GM19328 (cell line): ENCODE results near the gene ANKRD22.

ENCODE experiments used
- ATAC-seq: cut with Tn5 transposase; IDR thresholded peaks from one replicate; pipeline ENCODE4 v1.9.1; 2021; ENCODE audit warnings: mild to moderate bottlenecking, moderate library complexity; ENCODE audit not compliant: unreplicated experiment

ANKRD22 gene

GRCh38 chr10:88879534-88880281, 28.1 kb upstream of the ANKRD22 start, which contains the start of gene STAMBPL1:
Gene STAMBPL1 (plus strand): TSS chr10:88880245. CDS start chr10:88901709, 21,464 bp downstream.
- ATAC-seq: peak; percentile 58

GRCh38 chr10:88877298-88877697, 25.7 kb upstream of the ANKRD22 start:
- ATAC-seq: no peak

GRCh38 chr10:88875081-88875480, 23.4 kb upstream of the ANKRD22 start:
- no peak for ATAC-seq

- ATAC-seq: no peak
Measured at GRCh38 chr10:88874281-88874680, 22.6 kb upstream of the ANKRD22 start.

DNA sequence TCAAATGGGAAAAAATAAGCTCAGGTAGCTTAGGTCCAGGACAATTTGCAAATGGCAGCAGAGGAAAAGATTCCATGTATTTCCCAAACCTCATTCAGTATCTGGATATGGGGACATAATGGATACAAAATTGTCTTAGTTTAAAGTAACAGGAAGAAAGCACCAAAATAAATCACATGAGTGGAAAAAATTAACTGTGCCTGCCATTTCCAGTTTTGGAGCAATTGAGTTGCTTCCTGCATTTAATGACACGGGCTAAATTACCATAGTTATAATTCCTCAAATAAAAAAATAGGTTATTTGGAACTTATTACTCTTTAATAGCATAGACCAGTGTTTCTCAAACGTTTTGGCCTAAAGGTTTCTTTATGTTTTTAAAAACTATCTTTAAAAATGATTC, 22.1 kb upstream of the ANKRD22 start:
- ATAC-seq: no peak

DNA sequence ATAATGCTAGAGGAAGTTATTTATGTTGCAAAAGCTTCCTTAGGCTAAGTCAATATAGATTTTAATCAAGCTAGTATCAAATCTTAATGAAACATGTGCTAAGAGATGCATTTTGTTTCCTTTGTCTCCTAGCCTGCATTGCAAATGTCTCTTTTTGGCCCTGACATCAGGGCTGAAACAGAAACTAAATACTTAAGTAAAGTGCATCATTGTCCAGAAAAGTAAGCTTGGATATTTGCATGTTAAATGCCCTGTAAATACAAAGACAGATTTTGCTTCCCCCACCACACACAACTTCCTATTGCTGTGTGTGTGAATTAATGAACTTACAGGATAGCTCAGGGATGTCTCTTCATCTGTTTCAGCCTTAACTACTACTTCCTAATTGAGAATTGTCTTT, 18.4 kb upstream of the ANKRD22 start:
- ATAC-seq: no peak

GRCh38 chr10:88866454-88866853, 14.8 kb upstream of the ANKRD22 start:
- ATAC-seq: no peak

GRCh38 chr10:88865281-88865876, 13.7 kb upstream of the ANKRD22 start:
- ATAC-seq: no peak

DNA sequence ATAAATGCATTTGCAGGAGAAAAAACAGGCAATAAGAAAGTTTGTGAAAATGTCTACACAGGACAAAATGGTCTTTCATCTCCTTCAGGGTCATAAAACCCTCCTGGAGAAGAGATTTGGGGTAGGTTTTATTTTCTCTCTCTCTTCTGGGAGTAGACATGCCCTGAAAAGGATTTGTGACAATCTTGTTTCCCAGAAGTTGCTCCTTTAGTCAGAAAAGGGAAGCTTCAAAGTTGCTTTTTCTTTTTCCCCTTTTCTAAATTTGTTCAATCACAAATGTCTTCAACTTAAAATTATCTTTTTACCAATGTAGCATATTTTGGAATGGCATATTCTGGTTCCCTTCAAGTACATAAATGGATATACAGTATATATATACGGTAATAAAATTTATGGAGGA, 9.4 kb upstream of the ANKRD22 start:
- ATAC-seq: no peak

DNA sequence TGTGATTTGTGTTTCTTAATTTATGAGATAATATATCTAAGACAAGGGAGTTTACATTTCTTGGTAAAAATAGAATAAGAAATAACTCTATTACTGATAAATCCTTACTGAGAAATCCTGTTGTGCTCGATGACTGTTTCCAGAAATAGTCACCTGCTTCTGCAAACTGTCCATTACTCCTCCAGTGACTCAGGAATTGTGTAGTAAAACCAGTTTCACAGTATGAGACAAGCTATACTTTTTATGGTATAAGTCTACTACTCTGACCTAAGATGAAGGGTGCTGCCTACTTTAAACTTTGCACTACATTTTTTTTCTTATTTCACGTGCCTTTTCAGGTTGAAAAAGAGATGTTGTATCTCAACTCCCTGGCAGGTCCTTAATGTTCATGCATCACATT, 6.8 kb upstream of the ANKRD22 start:
- ATAC-seq: no peak

- no peak for ATAC-seq
Measured at GRCh38 chr10:88857831-88858230, 6.2 kb upstream of the ANKRD22 start.

DNA sequence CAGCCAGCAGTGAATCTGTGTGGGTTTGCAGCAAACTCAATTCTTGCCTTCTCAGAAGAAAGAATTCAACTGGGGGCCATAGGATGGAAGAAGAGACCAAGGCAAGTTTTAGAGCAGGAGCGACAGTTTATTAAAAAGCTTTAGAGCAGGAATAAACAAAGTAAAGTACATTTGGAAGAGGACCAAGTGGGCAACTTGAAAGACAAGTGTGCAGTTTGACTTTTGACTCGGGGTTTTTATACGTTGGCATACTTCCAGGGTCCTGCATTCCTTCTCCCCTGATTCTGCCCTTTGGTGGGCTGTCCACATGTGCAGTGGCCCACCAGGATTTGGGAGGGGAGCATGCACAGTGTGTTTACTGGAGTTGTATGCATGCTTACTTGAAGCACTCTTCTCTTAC, 3.0 kb upstream of the ANKRD22 start:
- ATAC-seq: no peak

DNA sequence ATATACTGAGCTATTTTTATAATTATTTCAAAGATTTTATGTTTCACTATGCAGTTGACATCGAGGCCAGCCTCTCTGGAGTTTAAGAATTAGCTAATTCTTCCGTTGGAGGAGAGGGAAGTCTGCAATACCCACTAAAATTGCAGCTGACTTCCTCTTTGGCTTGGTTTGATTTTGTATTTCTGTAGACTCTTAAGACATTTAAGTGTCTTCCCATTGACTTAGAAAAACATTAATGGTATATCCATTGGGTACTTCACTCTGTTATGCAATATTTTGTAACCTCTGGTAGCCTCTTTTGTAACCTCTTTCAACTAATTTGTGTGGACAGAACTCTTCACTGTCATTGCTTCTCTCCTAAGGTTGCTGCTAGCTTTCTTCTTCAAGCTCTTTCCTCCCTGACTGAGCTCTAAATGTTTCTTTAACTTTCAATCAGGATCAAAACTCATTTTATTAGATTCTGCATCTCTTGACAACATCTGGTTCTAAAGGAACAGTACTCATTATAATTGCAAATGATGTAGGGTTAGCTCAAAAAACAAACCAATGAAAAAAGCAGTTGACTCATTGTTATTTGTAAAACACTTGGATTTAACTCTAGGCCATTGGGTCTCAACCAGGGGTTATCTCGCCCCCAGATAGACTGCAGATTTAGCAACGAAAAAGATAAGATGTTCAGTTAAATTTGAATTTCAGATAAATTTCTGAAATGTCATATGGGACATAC, 1.7 kb upstream of the ANKRD22 start:
- ATAC-seq: no peak

DNA sequence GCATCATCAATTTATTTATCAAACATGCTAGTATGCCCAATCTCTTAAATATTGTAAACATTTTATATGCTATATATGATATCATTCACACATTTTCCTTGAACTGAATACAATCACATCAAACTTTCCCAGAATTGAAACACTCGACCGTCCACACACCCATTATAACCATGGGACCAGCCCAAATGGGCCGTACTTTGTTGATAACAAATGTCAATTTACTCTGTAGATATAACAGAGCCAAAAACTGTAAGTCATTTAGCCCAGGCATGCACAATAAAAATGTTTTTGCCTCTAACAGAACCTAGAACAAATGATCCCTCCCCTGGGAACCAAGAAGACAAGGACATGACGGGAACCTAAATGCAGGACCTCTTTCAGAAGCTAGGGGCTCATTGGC, 683 bp upstream of the ANKRD22 start:
- no peak for ATAC-seq

DNA sequence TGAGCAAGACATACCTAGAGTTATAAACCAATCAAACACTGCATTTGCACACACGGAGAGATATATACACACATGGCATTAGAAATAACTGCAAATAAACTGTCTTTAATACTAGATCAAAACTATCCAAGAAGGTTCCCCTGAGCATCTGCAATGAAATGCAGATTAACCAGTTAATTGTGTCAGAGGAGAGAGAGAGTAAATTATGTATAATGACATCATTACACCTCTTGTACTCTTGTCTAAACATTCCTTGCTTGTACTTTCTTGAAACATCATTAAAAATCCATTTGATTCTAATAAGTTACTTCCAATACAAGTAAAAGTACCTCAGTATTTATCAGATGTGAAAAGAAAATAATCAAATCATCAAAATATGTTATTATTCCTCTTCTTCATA, 932 bp downstream of the ANKRD22 start:
- ATAC-seq: no peak

DNA sequence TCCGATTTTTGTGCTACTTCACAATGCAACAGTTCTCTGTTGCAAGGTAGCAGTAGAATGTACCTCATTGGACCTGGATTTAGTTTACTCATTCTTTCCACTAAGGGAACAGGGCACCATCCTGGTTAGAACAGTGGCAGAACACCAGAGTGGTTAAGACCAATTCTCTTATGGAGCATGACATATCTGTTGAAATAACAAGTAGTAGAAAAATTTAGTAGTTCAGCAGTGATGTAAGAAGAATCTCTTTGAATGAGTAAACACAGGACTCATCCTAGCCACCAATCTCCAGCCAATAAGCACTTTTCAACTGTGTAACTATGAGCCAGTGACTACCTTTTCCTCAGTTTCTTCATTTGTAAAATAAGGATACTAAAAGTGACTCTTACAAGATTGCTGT, 2.4 kb downstream of the ANKRD22 start:
- ATAC-seq: no peak

DNA sequence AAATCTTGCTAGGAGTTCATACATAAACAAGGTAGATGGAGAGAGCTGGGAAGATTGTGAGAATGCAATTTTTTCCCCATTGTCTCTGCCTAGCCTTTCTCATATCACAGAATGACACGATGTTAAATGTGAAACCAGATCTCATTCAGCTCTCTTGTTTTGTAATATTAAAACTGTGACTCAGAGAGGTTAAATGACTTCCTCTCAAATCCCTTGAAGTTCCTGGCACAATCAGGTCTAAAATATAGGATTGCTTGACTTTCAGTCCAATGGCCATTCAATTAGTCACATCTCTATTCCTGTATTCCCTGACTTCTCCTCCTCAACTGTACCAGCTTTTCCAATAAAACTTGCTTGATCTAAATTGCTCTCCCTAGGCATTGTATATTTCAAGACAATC, 3.1 kb downstream of the ANKRD22 start:
- ATAC-seq: no peak

GRCh38 chr10:88843171-88843570, 8.5 kb downstream of the ANKRD22 start:
- ATAC-seq: no peak

DNA sequence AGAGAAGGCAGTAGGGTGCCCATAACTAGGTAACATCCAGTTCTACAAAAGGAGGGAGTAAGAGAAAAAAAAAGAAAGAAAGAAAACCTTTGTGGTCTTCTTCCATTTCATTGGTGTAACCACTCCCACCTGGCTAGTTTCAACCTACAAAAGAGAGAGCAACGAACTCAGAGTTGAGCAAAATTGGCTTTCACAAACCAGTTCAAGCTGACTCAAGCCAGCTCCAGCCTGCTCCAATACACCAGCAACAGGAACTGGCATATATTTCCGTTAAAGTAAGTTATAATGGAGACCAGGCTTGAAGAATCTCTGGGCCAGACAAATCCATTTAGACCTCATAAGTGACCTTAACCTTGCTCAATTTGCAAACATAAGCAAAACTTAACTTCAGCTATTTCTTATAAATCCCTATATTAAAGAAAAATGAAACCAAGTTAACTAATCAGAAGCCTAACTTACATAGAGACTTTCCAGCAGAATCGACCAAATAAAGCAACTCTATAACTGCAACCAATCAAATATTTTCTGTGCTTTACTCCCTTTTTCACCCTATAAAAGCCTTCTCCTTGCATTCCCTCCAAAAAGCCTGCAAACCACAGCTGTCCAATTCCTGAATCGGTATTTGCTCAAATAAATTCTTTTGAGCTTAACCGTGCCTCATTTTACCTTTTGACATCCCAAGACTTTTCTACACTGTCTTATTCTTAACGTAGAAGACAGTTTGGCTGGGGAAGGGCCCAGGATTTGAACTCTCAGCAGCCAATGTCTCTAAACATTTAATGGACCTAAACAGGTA, 10.1 kb downstream of the ANKRD22 start:
- no peak for ATAC-seq

DNA sequence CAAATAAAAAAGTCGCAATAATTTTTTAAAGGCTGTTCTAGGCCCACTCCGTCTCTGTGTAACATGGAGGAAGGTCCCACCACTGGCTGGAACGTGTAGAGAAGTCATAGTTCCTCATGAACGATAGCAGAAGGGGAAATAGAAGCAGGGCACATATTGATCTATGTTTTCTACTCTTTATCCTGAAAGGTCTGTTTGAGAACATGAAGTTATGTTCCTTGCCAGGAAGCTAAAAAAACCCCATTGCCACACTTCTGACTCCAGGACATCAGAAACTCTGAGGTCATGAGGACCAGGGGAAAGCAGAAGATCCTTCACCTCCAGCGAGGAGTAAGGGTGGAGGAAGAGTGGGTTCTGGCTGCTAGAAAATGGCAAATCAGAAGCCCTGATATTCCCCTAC, 10.8 kb downstream of the ANKRD22 start:
- no peak for ATAC-seq

DNA sequence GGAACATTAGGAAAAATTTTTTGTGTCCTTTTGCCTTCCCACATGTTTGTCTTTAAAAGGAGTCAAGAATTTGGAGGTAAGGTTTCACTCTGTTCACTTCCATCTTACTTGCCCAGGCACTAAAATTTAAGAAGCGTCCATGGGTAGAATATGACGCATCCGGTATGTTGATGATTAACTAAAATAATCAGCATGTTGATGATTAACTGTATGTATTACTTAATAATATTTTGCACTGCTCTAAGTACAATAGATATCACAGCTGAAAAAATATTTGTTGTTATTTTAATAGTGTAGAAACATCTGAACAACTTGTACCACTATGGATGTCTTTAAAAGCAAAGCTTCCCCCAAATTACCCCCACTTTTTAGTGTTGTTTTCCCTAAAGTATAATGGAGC, 11.5 kb downstream of the ANKRD22 start:
- no peak for ATAC-seq
